Stimulated activated CD8-positive, alpha-beta memory T cell treated with anti-CD3 and anti-CD28 coated beads, Interleukin-7, amount 100 ng/mL, for 48 hours (primary cell): Measurements from ENCODE around the gene WWC1.
A peak's percentile ranks its signal among the peaks of the same experiment; 100 is the strongest.

Experiments used
- DNase-seq, 2 donors: peaks; one replicate each; pipeline ENCODE4 v3.0.0-alpha.2; 2020; ENCODE audit warnings: low read depth in 1 of 2; ENCODE audit errors: extremely low read depth in 1 of 2

Gene WWC1

GRCh38 chr5:168291342-168291963 is at the start of gene WWC1:
Gene WWC1, plus strand, starts transcription at chr5:168291645. Its CDS starts 508 bp downstream, at chr5:168292153.
- peak; percentile 5 to 24 for DNase-seq

GRCh38 chr5:168244838-168245559 is 46.4 kb upstream of the WWC1 start:
- DNase-seq, result no peak

- no peak for DNase-seq
These were observed 41.5 kb upstream of the WWC1 start for GRCh38 chr5:168249923-168250322.

GRCh38 chr5:168251259-168251658 is 40.2 kb upstream of the WWC1 start:
- no peak for DNase-seq

GRCh38 chr5:168254013-168254693 is 37.3 kb upstream of the WWC1 start:
- DNase-seq, result no peak

GRCh38 chr5:168260353-168261226 is 30.9 kb upstream of the WWC1 start:
- DNase-seq, result no peak

- DNase-seq, result no peak
These were observed 30.2 kb upstream of the WWC1 start for GRCh38 chr5:168261227-168261571.

- DNase-seq, result no peak
These were observed 29.3 kb upstream of the WWC1 start for GRCh38 chr5:168262042-168262743.

- DNase-seq, result no peak
These were observed 28.3 kb upstream of the WWC1 start for GRCh38 chr5:168263121-168263520.

- DNase-seq, result no peak
These were observed 25.4 kb upstream of the WWC1 start for GRCh38 chr5:168266016-168266415.

GRCh38 chr5:168268949-168269936 is 22.2 kb upstream of the WWC1 start:
- DNase-seq, result peak; percentile 40 to 55

GRCh38 chr5:168269937-168270330 is 21.5 kb upstream of the WWC1 start:
- DNase-seq, result no peak

GRCh38 chr5:168270476-168270875 is 21.0 kb upstream of the WWC1 start:
- DNase-seq, result no peak

GRCh38 chr5:168273056-168273980 is 18.1 kb upstream of the WWC1 start:
- DNase-seq, result no peak

GRCh38 chr5:168274406-168274805 is 17.0 kb upstream of the WWC1 start:
- no peak for DNase-seq

- no peak for DNase-seq
These were observed 15.5 kb upstream of the WWC1 start for GRCh38 chr5:168275940-168276339.

- no peak for DNase-seq
These were observed 9.3 kb upstream of the WWC1 start for GRCh38 chr5:168282120-168282519.

GRCh38 chr5:168284809-168285208 is 6.6 kb upstream of the WWC1 start:
- no peak for DNase-seq
